Gastroesophageal sphincter (tissue), 4 donors: ENCODE results near the gene MIOS. TPM values are rescaled to one million over a fixed set of nuclear protein-coding genes. Genes with fewer than 3 reads are reported as not detected.
A peak's percentile ranks its signal among the peaks of the same experiment; 100 is the strongest.

Source experiments
- ATAC-seq: fragments of 150-250 bp; one replicate; pipeline ENCODE4 v1.9.1; 2016; ENCODE audit warnings: mild to moderate bottlenecking, moderate library complexity
- H3K27ac ChIP-seq, 4 donors: fragments of 200-600 bp; sonication (generic) in 3 of 4; 1 replicate in 3 of 4; 2 replicates in 1 of 4; pipeline ENCODE4 v1.5.1; 2016 to 2019
- H3K27me3 ChIP-seq: fragments of 200-600 bp; sonication (generic); one replicate; pipeline ENCODE4 v1.5.1; 2019
- H3K36me3 ChIP-seq, 2 donors: fragments of 200-600 bp; sonication (generic); one replicate each; pipeline ENCODE4 v1.5.1; 2019; ENCODE audit warnings: control low read depth in 1 of 2
- H3K4me1 ChIP-seq, 3 donors: fragments of 200-600 bp; sonication (generic); 1 replicate in 2 of 3; 2 replicates in 1 of 3; pipeline ENCODE4 v1.5.1; 2016 to 2019; ENCODE audit warnings: control low read depth in 2 of 3
- H3K4me3 ChIP-seq, 2 donors: fragments of 200-600 bp; sonication (generic); one replicate each; pipeline ENCODE4 v1.5.1; 2019; ENCODE audit warnings: mild to moderate bottlenecking in 1 of 2, moderate library complexity in 1 of 2
- H3K9me3 ChIP-seq, 3 donors: fragments of 200-600 bp; sonication (generic); one replicate each; pipeline ENCODE4 v1.5.1; 2017 to 2019; ENCODE audit warnings: control low read depth in 2 of 3
- EP300 ChIP-seq: sonication (generic); formaldehyde crosslinking; IDR thresholded peaks from one replicate; pipeline ENCODE4 v1.6.1; 2017; ENCODE audit warnings: antibody characterized with exemption, mild to moderate bottlenecking
- POLR2A ChIP-seq, 2 donors: fragments of 450-650 bp; IDR thresholded peaks; one replicate each; pipeline ENCODE4 v1.6.1; 2017; ENCODE audit warnings: antibody characterized with exemption in 2 of 2, mild to moderate bottlenecking in 2 of 2, moderate library complexity in 1 of 2
- POLR2AphosphoS5 ChIP-seq: sonication (generic); formaldehyde crosslinking; IDR thresholded peaks from one replicate; pipeline ENCODE4 v1.6.1; 2017; ENCODE audit warnings: antibody characterized with exemption
- WGBS, 2 donors: methylation state at CpG; one replicate each; pipeline ENCODE4 v1.1.5; 2018; ENCODE audit warnings: low coverage in 1 of 2; 5-methylcytosine and 5-hydroxymethylcytosine counted together
- total RNA-seq, 4 donors: library from RNA; depleted of rRNA; stranded (reverse); fragments of >200 nt; gene quantifications; one replicate each; pipeline ENCODE4 v1.1.0, GENCODE V29; 2016
- TF ChIP-seq, protein P1 (sequence below), 4 experiments: fragments of 200-600 bp in 2 of 4; fragments of 450-650 bp in 2 of 4; sonication (generic) in 1 of 4; IDR thresholded peaks; one replicate each; pipeline ENCODE4 v1.5.1; 2017 to 2019; ENCODE audit warnings: antibody characterized with exemption in 4 of 4, mild to moderate bottlenecking in 2 of 4, moderate library complexity in 2 of 4

Gene MIOS
- total RNA-seq, 4 donors from 2014 or later: 24.2 to 40.3 (median 31.5) TPM

DNA sequence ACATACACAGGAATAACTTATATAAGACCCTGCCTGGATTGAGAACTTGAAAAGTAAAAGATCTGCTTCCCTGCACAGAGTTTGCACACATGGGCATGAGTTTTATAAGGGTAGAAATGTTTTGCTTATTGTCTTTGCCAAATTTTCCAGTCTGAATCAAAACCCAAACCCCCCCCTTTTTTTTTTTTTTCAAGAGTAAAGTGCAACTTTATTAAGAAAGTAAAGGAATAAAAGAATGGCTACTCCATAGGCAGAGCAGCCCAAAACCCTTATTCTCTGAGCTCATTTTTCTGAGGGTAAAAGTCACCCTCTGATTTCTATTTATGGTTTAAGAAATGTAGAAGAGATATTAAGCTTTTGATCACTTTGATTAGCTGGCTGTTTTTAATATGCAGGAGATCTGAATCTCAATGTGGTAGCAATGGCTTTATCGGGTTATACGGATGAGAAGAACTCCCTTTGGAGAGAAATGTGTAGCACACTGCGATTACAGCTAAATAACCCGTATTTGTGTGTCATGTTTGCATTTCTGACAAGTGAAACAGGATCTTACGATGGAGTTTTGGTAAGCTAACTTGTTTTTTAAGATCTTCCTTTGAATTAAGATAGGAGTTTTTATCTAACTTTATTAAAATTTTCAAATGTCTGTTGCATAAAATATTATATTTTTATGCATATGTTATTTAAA, 18.7 kb downstream of the MIOS start:
- Histone ChIP-seq H3K36me3 (peaks cover 0 to 11% of the 10 kb centered on the region in 2 donors), H3K4me3 (no peak overlapping the region), H3K27ac (no peak overlapping the region), H3K27me3 (no peaks in the 10 kb centered on the region), H3K4me1 (no peaks in the 10 kb centered on the region), H3K9me3 (no peaks in the 10 kb centered on the region)
- no peak for ATAC-seq
- TF ChIP-seq POLR2AphosphoS5 (no peak), EP300 (no peak), POLR2A (IDR thresholded peaks at IDR 0.05) (no peak)
- TF ChIP-seq, protein P1, sequence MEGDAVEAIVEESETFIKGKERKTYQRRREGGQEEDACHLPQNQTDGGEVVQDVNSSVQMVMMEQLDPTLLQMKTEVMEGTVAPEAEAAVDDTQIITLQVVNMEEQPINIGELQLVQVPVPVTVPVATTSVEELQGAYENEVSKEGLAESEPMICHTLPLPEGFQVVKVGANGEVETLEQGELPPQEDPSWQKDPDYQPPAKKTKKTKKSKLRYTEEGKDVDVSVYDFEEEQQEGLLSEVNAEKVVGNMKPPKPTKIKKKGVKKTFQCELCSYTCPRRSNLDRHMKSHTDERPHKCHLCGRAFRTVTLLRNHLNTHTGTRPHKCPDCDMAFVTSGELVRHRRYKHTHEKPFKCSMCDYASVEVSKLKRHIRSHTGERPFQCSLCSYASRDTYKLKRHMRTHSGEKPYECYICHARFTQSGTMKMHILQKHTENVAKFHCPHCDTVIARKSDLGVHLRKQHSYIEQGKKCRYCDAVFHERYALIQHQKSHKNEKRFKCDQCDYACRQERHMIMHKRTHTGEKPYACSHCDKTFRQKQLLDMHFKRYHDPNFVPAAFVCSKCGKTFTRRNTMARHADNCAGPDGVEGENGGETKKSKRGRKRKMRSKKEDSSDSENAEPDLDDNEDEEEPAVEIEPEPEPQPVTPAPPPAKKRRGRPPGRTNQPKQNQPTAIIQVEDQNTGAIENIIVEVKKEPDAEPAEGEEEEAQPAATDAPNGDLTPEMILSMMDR (IDR thresholded peaks at IDR 0.05): no peak
- WGBS, 2 donors: 94 to 100% methylated on average over 4 to 5 of the region's 5 CpGs

DNA sequence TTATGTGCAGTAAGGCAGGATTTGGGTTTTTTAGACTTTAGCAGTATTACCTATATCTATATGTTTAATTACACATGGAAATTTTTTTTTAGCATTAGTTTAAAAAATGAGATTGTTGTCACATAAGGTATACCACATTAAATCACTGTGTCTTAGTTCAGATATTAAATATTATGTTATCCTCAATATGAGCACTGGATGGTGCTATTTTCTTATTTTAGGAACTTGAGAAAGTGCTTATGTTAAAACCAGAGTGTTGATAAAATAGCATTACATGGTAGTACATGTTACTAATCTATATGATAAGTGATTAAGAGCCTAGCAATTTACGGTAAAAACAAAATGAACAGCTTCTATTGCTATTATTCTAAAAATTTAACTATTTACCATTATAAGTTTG, 28.8 kb downstream of the MIOS start:
- ATAC-seq: no peak
- H3K27ac ChIP-seq: no peak overlapping the region
- no peak overlapping the region for H3K4me3 ChIP-seq
- peaks cover 0 to 63% of the 10 kb centered on the region in 2 donors for H3K36me3 ChIP-seq
- WGBS, 2 donors: 45 to 80% methylated on average over 1 of the region's 1 CpG
- no peak for TF ChIP-seq POLR2AphosphoS5
- TF ChIP-seq, protein P1 (IDR thresholded peaks at IDR 0.05): peak in 1 of 4 experiments; percentile 5
- H3K4me1 ChIP-seq: no peaks in the 10 kb centered on the region
- H3K27me3 ChIP-seq: no peaks in the 10 kb centered on the region
- H3K9me3 ChIP-seq: no peaks in the 10 kb centered on the region

DNA sequence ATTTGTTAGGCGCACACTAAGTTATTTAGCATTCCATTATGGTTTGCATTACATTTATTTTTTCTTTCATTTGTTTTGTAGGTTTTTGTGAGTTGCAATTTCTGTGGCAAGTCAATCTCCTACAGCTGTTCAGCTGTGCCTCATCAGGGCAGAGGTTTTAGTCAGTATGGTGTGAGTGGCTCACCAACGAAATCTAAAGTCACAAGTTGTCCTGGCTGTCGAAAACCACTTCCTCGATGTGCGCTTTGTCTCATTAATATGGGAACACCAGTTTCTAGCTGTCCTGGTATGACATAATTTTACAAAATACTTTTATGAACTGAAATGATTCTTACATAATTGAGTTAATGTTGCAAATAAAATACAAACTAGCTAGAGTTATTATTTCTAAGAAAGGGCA, 29.5 kb downstream of the MIOS start:
- H3K9me3 ChIP-seq: no peaks in the 10 kb centered on the region
- no peaks in the 10 kb centered on the region for H3K27me3 ChIP-seq
- H3K27ac ChIP-seq: no peak overlapping the region
- TF ChIP-seq, protein P1 (IDR thresholded peaks at IDR 0.05): no peak
- TF ChIP-seq POLR2A (IDR thresholded peaks at IDR 0.05) (no peak), POLR2AphosphoS5 (no peak), EP300 (no peak)
- H3K36me3 ChIP-seq: peaks cover 0 to 63% of the 10 kb centered on the region in 2 donors
- H3K4me1 ChIP-seq: no peaks in the 10 kb centered on the region
- ATAC-seq: no peak
- H3K4me3 ChIP-seq: no peak overlapping the region
- 94 to 97% methylated on average over 3 to 5 of the region's 5 CpGs for WGBS, 2 donors

DNA sequence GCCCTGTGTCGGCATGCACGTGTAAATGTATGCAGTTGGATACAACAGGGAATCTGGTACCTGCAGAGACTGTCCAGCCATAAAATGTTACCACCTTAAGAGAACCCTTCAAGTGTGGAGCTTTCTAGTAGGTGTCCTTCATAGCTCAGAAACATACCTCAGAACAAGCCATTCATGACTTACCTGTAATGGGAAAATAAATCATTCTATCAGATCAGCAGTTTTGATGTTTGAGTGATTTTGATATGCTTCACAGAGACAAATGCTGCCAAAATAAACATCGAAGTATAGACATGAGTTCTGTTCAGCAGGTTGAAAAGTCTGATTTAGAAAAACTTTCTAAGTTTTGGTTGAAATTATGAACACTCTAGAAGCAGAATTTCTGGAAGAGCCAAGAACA, 40.3 kb downstream of the MIOS start:
- TF ChIP-seq EP300 (no peak), POLR2AphosphoS5 (no peak), POLR2A (IDR thresholded peaks at IDR 0.05) (no peak)
- TF ChIP-seq, protein P1 (IDR thresholded peaks at IDR 0.05): no peak
- no peaks in the 10 kb centered on the region for H3K9me3 ChIP-seq
- 56 to 59% methylated on average over 3 of the region's 3 CpGs for WGBS, 2 donors
- H3K27ac ChIP-seq: no peak overlapping the region
- H3K4me1 ChIP-seq: no peaks in the 10 kb centered on the region
- H3K27me3 ChIP-seq: no peaks in the 10 kb centered on the region
- ATAC-seq: no peak
- no peak overlapping the region for H3K4me3 ChIP-seq
- peaks cover 0 to 38% of the 10 kb centered on the region in 2 donors for H3K36me3 ChIP-seq

DNA sequence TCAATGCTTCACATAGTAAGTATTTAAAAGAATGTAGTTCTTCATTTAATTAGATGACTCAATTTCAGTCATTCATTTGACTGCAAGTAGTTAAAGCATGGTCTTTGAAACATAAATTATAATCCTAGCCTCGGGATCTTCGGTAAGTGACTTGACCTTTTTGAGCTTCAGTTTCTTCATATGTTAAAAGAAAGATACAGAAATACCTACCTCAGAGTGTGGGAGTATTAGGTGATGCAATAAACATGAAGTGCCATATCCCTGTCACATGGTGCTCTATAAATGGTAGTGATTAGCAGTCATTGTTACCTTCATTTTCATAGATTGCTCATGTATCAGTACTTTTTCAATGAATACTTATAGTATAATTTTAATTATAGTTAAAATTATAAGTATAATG, 42.6 kb downstream of the MIOS start:
- TF ChIP-seq, protein P1 (IDR thresholded peaks at IDR 0.05): no peak
- TF ChIP-seq POLR2A (IDR thresholded peaks at IDR 0.05) (no peak), POLR2AphosphoS5 (no peak)
- Histone ChIP-seq H3K4me1 (no peaks in the 10 kb centered on the region), H3K27ac (no peak overlapping the region), H3K36me3 (peaks cover 0 to 38% of the 10 kb centered on the region in 2 donors), H3K9me3 (no peaks in the 10 kb centered on the region), H3K27me3 (no peaks in the 10 kb centered on the region), H3K4me3 (no peak overlapping the region)
- no peak for ATAC-seq
- WGBS, 2 donors: 60 to 83% methylated on average over 1 to 2 of the region's 2 CpGs
